Activated effector memory CD4-positive, alpha-beta T cell treated with anti-CD3 and anti-CD28 coated beads, Interleukin-2, amount 50 U/mL, for 16 hours (primary cell): ENCODE measurements around the gene TMEM108.

Source experiments
- DNase-seq: peaks from one replicate; pipeline ENCODE4 v3.0.0-alpha.2; 2020

Gene TMEM108

GRCh38 chr3:133168025-133168401, 129.8 kb downstream of the TMEM108 start:
- no peak for DNase-seq

- no peak for DNase-seq
These were observed 131.3 kb downstream of the TMEM108 start for GRCh38 chr3:133169331-133170068.

DNA sequence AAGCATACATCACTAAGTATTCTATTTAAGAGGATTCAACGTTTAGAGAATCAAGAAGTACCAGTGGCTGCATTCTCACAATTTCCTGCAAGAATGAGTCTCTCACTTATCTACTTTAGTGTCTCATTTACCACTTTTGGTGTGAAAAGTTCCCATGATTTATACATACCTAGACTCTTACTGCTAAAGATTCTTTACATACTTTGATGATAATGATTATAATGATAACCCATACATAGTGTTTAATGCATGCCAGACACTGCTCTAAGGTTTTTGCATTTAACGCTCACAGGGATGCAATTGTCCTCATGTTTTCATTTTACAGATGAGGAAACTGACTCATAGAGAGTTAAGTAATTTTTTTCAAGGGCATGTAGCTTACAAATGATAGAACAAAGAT, 133.6 kb downstream of the TMEM108 start:
- DNase-seq, result no peak

DNA sequence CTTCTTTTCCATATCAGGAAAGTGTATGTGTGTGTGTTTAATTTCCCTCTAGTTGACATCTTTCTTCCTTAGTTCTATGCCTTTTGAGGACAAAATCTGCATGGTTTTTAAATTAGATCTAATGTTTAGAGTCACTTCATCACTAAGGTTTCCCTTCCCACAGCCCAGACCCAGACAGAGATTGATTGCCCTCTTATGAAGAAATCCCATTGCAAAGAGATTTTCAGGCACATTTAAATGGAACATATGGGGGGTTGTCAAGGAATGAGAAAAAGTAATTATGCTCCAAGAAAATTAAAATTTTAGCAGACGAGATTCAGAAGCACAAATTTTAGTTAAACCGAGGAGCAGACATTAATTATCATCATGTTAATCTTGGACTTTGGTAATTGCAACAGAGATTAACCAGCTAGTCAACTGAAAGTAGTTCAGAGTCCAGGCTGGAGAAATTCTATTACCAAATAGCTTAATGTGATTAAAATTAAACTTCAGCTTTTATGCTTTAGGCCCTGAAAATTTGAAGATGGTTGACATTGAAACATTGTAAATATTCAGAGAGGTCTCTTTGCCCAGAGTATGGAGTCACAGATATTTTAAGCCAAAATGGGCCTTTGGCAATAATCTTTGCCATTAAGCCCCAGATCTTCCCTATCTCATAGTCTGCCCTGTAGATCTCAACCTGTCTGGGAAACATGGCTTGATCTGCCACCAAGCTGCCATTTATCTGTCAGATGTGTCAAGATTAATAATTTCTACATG, 143.4 kb downstream of the TMEM108 start:
- DNase-seq, result no peak

- no peak for DNase-seq
These were observed 149.7 kb downstream of the TMEM108 start for GRCh38 chr3:133187870-133188379.

DNA sequence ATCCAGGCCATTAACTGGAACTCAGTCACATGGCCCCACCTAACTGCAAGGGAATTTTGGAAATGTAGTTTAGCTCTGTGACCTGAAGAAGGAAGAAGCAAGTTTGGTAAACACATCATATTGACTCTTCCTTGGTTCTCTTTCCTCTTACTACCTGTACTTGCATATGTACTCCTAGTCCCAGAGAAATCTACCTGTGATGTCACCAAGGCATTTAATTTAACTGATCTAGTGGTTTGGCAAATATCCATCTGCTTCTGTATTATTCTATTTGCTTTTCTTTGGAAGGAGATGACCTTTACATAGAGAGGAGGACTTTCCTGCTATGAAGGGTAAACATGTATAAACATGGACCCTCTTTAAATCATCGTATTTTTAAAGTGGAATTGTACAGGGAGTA, 150.8 kb downstream of the TMEM108 start:
- no peak for DNase-seq

GRCh38 chr3:133189893-133190292, 151.7 kb downstream of the TMEM108 start:
- no peak for DNase-seq

DNA sequence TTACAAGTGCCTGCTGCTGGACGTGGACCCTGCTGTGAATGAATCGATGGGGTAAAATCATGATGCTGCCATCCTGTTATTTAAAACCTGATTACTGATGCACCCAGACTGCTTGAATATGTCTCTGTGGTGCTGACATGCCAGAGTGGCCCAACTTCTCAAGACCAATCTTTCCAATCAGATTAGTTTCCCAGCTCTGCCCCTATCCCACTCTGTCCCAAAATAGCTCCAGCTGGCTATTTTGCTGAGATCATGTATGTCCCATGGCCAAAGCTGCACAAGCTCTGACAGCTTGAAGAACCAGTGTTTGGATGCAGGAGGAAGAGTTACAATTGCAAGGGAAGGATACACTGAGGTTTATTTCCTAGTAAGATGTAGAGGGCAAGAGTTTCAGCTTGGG, 153.6 kb downstream of the TMEM108 start:
- no peak for DNase-seq

- DNase-seq, result no peak
These were observed 154.3 kb downstream of the TMEM108 start for GRCh38 chr3:133192363-133192945.

GRCh38 chr3:133192967-133193366, 154.8 kb downstream of the TMEM108 start:
- no peak for DNase-seq

GRCh38 chr3:133196527-133196926, 158.3 kb downstream of the TMEM108 start:
- no peak for DNase-seq

GRCh38 chr3:133197619-133198018, 159.4 kb downstream of the TMEM108 start:
- DNase-seq, result no peak

DNA sequence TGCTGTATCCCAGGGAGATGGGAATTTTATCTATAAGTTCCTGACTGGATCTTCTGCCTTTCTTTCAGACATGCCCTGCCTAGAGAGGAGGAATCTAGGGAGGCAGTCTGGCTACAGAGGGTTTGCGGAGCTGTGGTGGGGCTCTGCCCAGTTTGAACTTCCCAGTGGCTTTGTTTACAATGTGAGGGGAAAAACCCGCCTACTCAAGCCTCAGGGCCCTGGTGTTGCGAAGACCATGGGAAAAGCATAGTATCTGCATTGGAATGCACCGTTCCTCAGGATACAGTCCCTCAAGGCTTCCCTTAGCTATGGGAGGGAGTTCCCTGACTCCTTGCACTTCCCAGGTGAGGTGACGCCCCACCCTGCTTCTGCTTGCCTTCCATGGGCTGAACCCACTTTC, 168.7 kb downstream of the TMEM108 start:
- no peak for DNase-seq

GRCh38 chr3:133208184-133208583, 170.0 kb downstream of the TMEM108 start:
- DNase-seq, result no peak

- DNase-seq, result no peak
These were observed 171.8 kb downstream of the TMEM108 start for GRCh38 chr3:133209871-133210550.

GRCh38 chr3:133210656-133211055, 172.5 kb downstream of the TMEM108 start:
- DNase-seq, result no peak

DNA sequence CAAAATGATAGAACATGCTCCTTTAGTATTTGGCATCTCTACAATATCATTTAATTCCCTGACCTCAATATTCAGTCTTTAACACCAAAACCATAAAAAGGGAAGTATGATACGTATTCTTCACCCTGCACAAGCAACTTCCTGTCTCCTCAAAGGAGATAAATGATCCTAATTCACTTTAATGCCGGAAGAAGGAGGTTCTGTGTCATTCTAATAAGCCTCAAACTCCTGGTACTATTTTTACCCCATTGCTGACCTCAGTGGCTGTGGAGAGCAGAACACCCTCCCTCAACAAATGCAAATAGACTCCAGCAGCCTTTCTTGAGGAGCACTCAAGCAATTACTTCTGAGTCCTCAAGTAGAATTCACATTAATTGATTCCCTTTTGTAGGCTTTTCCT, 173.3 kb downstream of the TMEM108 start:
- DNase-seq, result no peak

- no peak for DNase-seq
These were observed 173.7 kb downstream of the TMEM108 start for GRCh38 chr3:133211856-133212255.

GRCh38 chr3:133213937-133214336, 175.7 kb downstream of the TMEM108 start:
- DNase-seq, result no peak

GRCh38 chr3:133227813-133228212, 189.6 kb downstream of the TMEM108 start:
- DNase-seq, result no peak

DNA sequence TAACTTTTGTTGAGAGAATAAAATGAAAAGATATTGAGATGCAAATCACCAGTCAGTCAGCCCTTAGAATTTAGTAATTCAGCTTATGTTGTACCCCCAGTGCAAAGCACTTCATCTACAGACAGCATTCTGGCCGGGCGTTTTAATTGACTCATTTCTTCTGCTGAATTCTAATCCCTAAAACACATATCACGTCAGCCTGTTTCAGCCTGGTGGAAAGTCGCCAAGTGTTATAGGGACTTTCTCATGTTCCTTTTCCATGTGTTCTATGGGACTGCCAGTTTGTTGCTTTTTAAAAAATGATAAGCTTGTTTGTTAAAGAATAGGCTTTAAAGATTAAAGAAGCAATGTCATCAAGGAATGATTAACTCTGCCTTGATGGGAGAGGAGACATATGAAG, 192.0 kb downstream of the TMEM108 start:
- DNase-seq, result no peak

GRCh38 chr3:133236901-133237300, 198.7 kb downstream of the TMEM108 start:
- no peak for DNase-seq

GRCh38 chr3:133237380-133237779, 199.2 kb downstream of the TMEM108 start:
- no peak for DNase-seq
